Activated T-helper 2 cell treated with anti-CD3 and anti-CD28 coated beads, Interferon-gamma antibody, Interleukin-2, Interleukin-4, amounts not matched to agents 10 μg/mL and 5 μg/mL and 100 μg/mL, durations not matched to agents 14 hours and 24 hours and 36 hours (primary cell): Measurements from ENCODE around the gene SP6. TPM values are rescaled to one million over a fixed set of nuclear protein-coding genes. Genes with fewer than 3 reads are reported as not detected.

Source experiments
- total RNA-seq: library from RNA; stranded (reverse); gene quantifications from 2 replicates; pipeline ENCODE4 v1.2.3, GENCODE V29; 2022

Gene SP6
- total RNA-seq, 1 donor from 2014 or later: 0.14 TPM

Other genes starting within 250 kb of the SP6 start
- gene KPNB1, start 201.2 kb downstream of the SP6 start, total RNA-seq: 687 and 692 TPM in 2 replicates
- 9.8 and 11.3 TPM in 2 replicates for gene TBKBP1, start 157.0 kb downstream of the SP6 start, total RNA-seq
- gene TBX21, start 117.9 kb downstream of the SP6 start, total RNA-seq: 40.4 and 40.6 TPM in 2 replicates
- gene OSBPL7, start 29.4 kb downstream of the SP6 start, total RNA-seq: 19.5 and 20.7 TPM in 2 replicates
- 52.2 and 54.1 TPM in 2 replicates for gene MRPL10, start 19.6 kb downstream of the SP6 start, total RNA-seq
- 0.64 and 0.92 TPM in 2 replicates for gene LRRC46, start 19.5 kb downstream of the SP6 start, total RNA-seq
- gene SCRN2, start 9.9 kb downstream of the SP6 start, total RNA-seq: 23.5 and 27.5 TPM in 2 replicates
- gene SP2, start 45.1 kb upstream of the SP6 start, total RNA-seq: 16.5 and 19.7 TPM in 2 replicates
- 41.0 and 45.9 TPM in 2 replicates for gene PNPO, start 90.4 kb upstream of the SP6 start, total RNA-seq
- gene PRR15L, start 106.7 kb upstream of the SP6 start, total RNA-seq: not detected in 2 replicates
- 192 and 199 TPM in 2 replicates for gene CDK5RAP3, start 120.0 kb upstream of the SP6 start, total RNA-seq
- gene COPZ2, start 186.6 kb upstream of the SP6 start, total RNA-seq: 5.7 and 5.9 TPM in 2 replicates
- gene NFE2L1, start 197.2 kb upstream of the SP6 start, total RNA-seq: 66.2 and 71.3 TPM in 2 replicates